GM12872 (cell line): ENCODE measurements around the gene PRXL2B.

Source experiments
- TF ChIP-seq, protein P1 (sequence below): IDR thresholded peaks from 3 replicates; pipeline ENCODE4 v1.5.1; 2011; ENCODE audit warnings: low read depth, mild to moderate bottlenecking, low read length, moderate library complexity; ENCODE audit not compliant: insufficient read depth

Gene PRXL2B

DNA sequence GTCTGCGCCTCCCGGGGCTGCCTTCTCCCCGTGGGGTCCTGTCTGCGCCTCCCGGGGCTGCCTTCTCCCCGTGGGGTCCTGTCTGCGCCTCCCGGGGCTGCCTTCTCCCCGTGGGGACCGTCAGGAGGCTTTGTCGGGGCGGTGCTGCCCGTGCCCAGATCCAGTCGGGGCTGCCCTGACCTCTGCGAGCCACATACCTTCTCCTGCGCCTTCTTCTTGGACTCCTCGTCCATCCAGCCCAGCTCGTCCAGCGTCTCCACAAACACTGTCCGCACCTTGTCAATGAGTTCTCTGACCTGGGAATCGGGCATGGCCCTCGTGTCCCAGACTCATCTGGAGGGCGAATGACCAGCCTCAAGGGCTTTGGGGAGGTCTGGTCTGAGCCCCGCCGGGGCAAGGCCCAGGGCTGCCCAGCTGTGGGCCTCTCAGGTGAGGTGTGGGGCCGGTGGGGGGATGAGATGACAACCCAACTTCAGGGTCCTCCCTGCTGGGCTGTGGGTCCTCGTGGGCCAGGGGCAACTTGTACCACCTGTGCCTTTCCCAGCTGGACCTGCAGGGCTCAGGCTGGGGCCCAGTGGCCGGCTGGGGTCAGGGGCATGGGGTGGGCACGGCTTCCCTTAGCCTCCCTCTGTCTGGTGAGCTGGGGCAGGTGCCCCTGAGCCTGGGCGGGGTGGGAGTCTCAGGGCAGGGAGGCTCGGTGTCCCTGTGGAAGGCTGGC lies 9.4 kb downstream of the PRXL2B start:
- TF ChIP-seq, protein P1, sequence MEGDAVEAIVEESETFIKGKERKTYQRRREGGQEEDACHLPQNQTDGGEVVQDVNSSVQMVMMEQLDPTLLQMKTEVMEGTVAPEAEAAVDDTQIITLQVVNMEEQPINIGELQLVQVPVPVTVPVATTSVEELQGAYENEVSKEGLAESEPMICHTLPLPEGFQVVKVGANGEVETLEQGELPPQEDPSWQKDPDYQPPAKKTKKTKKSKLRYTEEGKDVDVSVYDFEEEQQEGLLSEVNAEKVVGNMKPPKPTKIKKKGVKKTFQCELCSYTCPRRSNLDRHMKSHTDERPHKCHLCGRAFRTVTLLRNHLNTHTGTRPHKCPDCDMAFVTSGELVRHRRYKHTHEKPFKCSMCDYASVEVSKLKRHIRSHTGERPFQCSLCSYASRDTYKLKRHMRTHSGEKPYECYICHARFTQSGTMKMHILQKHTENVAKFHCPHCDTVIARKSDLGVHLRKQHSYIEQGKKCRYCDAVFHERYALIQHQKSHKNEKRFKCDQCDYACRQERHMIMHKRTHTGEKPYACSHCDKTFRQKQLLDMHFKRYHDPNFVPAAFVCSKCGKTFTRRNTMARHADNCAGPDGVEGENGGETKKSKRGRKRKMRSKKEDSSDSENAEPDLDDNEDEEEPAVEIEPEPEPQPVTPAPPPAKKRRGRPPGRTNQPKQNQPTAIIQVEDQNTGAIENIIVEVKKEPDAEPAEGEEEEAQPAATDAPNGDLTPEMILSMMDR = no peak

DNA sequence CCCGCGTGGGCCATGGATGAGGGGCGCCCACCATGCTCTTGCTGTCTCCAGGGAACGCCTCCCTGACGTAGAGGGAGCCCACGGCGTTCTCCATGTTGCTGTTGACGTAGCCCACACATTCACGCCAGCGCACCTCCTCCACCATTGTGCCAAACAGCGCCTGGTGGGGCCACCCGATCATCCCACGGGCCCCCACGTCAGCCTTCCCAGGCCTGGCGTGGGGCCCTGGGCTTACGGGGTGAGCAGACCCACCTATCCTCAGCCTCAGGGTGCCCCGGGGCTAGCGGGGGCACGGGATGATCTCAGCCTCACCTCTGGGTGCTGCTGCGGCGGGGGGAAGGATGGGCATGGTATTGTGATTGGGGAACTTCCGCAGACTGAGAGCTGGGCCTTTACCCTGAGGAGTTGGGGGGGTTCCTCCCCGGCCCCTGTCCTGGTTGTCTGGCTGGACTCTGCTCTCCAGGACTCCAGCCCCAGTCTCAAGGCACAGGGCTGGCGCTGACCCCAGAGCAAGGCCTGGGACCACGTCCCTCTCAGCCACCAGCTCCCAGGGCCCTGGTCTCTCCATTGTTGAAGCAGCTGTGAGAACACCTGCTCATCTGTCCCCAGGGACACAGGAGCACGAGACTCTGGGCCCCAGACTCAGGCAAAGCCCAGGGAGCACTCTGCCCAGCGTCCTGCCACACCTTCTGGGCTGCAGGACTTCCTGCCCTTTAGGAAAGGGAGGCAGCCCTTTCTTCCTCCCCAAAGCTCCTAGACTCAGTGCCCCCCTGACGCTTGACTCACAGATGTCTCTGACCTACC lies 10.2 kb downstream of the PRXL2B start:
- TF ChIP-seq, protein P1 = no peak

DNA sequence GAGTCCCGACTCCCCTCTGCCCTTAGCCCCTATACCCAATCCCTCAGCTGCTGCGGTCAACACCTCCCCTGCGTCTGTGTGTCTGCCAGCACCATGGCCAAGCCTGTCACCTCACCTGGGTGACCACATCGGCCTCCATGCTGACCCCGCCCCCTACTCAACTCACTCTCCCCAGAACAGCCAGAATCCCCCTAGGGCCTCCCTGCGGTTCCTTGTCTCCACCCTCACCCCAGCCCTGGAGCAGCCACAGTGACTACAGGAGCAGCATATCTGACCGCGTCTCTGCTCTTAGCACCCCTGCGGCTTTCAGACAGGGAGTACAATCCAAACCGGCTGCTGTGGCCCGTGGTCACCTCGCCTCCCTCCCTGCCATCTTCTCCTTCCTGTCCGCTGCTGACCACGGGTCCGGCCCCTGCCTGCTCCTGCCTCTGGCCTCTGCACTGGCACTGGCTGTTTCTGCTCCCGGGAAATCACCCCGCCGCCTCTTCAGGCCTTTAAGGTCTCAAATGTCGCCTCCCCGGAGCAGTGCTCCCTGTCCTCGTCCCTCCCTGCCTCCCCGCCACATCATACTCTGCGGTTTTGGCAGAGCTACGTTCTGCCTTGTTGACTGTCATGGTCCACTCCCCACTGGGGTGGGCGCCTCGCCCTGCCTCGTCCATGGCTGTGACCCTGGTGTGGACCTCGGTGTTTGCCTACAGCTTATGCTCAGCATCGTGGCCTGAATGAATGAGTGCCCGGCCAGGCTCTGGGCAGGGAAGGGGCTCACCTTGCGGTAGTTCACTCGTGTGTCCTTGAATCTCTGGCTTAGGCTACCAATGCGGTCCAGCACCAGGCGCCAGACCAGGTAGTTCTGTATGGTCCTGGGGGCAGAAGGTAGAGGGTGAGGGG lies 11.1 kb downstream of the PRXL2B start:
- TF ChIP-seq, protein P1 = no peak

DNA sequence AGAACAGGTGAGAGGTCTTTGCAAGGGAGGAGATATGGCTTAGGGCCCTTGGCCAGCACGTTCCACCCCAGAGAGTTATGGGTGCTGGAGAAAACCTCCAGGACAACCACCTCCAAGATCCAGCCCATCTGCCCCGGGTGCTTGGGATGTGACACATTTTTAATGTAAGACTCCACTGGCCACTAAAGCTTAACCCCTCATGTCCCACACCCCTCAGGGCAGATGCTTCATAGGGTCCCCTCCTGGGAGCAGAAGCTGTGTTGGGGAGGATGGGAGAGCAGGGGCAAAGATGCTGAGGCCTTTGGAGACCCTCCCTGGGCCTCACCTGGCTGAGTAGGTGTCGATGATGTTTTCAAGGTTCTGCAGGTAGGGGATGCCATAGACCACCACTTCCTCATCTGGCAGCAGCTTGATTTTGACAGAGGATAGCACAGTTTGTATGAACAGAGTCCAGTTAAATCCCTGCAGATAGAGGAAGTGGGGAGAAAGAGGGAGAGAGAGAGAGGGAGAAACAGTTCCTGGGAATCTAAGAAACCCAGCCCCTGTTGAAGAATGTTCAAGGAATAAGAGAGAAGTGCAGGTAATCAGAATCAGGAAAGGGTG lies 11.9 kb downstream of the PRXL2B start:
- TF ChIP-seq, protein P1 = peak; percentile 1; the same call in 1 of the 3 replicates

DNA sequence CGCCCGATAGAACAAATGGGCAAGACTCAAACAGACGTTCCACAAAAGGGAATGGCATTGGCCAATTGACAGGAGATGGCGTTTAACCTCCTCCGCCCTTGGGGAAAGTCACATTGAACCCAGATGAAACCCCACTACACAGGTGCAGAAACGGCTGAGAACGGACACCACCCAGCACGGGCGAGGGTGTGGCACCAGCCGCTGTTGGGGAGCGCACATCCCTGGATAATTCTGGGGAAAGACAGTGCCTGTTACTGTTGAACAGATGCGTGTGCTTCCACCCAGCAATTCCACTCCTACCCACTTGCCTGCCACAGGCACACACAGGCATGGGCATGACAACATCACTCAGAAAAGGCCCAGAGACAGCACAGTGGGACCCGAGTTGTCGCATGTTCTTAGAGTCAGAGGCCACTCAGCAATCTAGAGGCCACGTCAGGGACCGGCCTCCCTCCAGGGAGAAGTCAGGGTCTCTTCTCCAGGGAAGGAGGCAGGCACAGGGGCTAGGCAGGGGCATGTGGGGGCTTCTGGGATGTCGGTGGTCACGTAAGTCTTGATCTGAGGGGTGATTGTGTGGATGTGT lies 15.2 kb downstream of the PRXL2B start:
- TF ChIP-seq, protein P1 = no peak

DNA sequence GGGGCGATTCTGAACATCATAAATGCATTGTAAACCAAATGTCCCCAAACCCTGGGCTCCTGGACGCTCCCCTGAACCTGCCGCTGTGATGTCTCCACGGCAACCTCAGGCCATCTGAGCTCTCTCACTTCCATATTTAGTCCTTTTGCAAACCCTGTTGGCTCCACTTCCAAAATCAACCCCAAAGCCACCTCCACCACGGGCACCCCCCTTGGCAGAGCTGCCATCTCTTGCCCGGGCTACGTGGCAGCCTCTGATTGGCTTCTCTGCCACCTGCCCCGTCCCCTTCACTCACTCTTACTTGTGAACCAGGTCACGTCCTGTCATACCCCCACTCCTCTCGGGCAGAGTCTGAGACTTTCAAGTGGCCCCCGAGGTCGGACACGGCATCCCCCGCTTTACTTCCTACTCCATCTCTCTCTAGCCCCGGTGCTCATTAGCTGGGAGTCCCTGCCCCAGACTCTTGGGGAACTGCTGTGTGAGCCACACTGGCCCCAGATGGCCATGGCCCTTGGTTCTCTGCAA lies 15.8 kb downstream of the PRXL2B start:
- TF ChIP-seq, protein P1 = no peak
